IMR-90 (cell line): ENCODE measurements around the gene EPHA6. TPM values are rescaled to one million over a fixed set of nuclear protein-coding genes. Genes with fewer than 3 reads are reported as not detected.

Experiments used
- ATAC-seq: fragments of 200-7000 bp; cut with Tn5 transposase; 2 replicates; pipeline ENCODE4 v1.9.1; 2020; ENCODE audit warnings: low read depth, mild to moderate bottlenecking, moderate library complexity
- BruUV-seq: library from RNA; stranded (reverse); fragments of 400-500 nt; replicated peaks from 2 replicates; lab custom pipeline; 2021; lab: Mats Ljungman, UMichigan
- CTCF ChIA-PET: fragments of 300-600 bp; formaldehyde crosslinking; extraction: SDS; loops from one replicate; lab custom pipeline; 2021; ENCODE audit warnings: antibody characterized with exemption; lab: Yijun Ruan, JAX
- POLR2A ChIA-PET: fragments of 300-600 bp; sonication (Branson Sonifier 250); formaldehyde crosslinking; loops from one replicate; lab custom pipeline; 2022; ENCODE audit warnings: antibody characterized with exemption; ENCODE audit not compliant: unreplicated experiment; lab: Charles Lee
- DNase-seq: peaks from one replicate; pipeline ENCODE4 v3.0.0; 2013
- H2AFZ ChIP-seq: replicated peaks from 2 replicates; pipeline ENCODE3; 2013; ENCODE audit warnings: low read length, mild to moderate bottlenecking; ENCODE audit not compliant: poor library complexity
- H2AK5ac ChIP-seq: 2 replicates; pipeline ENCODE4 v1.6.1; 2013; ENCODE audit warnings: low read depth, low read length, inconsistent platforms
- H2AK9ac ChIP-seq: replicated peaks from 2 replicates; pipeline ENCODE3; 2013; ENCODE audit warnings: mild to moderate bottlenecking, low read depth, low read length, moderate library complexity; ENCODE audit not compliant: poor library complexity
- H2BK120ac ChIP-seq: 2 replicates; pipeline ENCODE4 v1.6.1; 2013; ENCODE audit warnings: low read depth, low read length, inconsistent platforms
- H2BK15ac ChIP-seq: 3 replicates; pipeline ENCODE4 v1.6.1; 2013; ENCODE audit warnings: low read depth, low read length, inconsistent platforms
- H2BK20ac ChIP-seq: 2 replicates; pipeline ENCODE4 v1.6.1; 2013; ENCODE audit warnings: low read depth, mild to moderate bottlenecking, inconsistent platforms, low read length, moderate library complexity
- H2BK5ac ChIP-seq: 2 replicates; pipeline ENCODE4 v1.6.1; 2013; ENCODE audit warnings: mild to moderate bottlenecking, low read depth, low read length, inconsistent platforms; ENCODE audit not compliant: poor library complexity, severe bottlenecking
- H3K14ac ChIP-seq: replicated peaks from 2 replicates; pipeline ENCODE4 v1.6.1; 2013; ENCODE audit warnings: low read depth, low read length, inconsistent platforms
- H3K18ac ChIP-seq: 2 replicates; pipeline ENCODE4 v1.6.1; 2013; ENCODE audit warnings: low read depth, low read length, control low read depth
- H3K23ac ChIP-seq: 2 replicates; pipeline ENCODE4 v1.6.1; 2013; ENCODE audit warnings: low read depth, low read length, inconsistent platforms
- H3K27ac ChIP-seq: 2 replicates; pipeline ENCODE4 v1.5.1; 2013; ENCODE audit warnings: mild to moderate bottlenecking, control low read depth, low read length; ENCODE audit not compliant: insufficient read depth
- H3K27me3 ChIP-seq: 2 replicates; pipeline ENCODE4 v1.6.1; 2013; ENCODE audit warnings: low read length; ENCODE audit not compliant: control insufficient read depth, insufficient read depth
- H3K36me3 ChIP-seq: 2 replicates; pipeline ENCODE4 v1.6.1; 2013; ENCODE audit warnings: low read length, mixed read lengths; ENCODE audit not compliant: control insufficient read depth, insufficient read depth
- H3K4ac ChIP-seq: 2 replicates; pipeline ENCODE4 v1.6.1; 2013; ENCODE audit warnings: low read depth, low read length, inconsistent platforms
- H3K4me1 ChIP-seq: 2 replicates; pipeline ENCODE4 v1.6.1; 2013; ENCODE audit warnings: low read length, mixed read lengths; ENCODE audit not compliant: control insufficient read depth, insufficient read depth
- H3K4me2 ChIP-seq: 2 replicates; pipeline ENCODE4 v1.6.1; 2013; ENCODE audit warnings: low read depth, mild to moderate bottlenecking, control low read depth, low read length, moderate library complexity
- H3K4me3 ChIP-seq: 2 replicates; pipeline ENCODE4 v1.5.1; 2013; ENCODE audit warnings: low read depth, mild to moderate bottlenecking, control low read depth, low read length, moderate library complexity; ENCODE audit not compliant: insufficient read depth
- H3K56ac ChIP-seq: 2 replicates; pipeline ENCODE4 v1.6.1; 2013; ENCODE audit warnings: low read length, inconsistent platforms; ENCODE audit not compliant: insufficient read depth; ENCODE audit errors: extremely low read depth
- H3K79me1 ChIP-seq, 2 experiments: 2 replicates each; pipeline ENCODE4 v1.6.1; 2013; ENCODE audit warnings: low read length in 2 of 2, inconsistent platforms in 1 of 2, low read depth in 1 of 2
- H3K9ac ChIP-seq: 2 replicates; pipeline ENCODE4 v1.6.1; 2013; ENCODE audit warnings: low read depth, low read length, control low read depth
- H3K9me1 ChIP-seq: 2 replicates; pipeline ENCODE4 v1.6.1; 2013; ENCODE audit warnings: low read length, inconsistent platforms; ENCODE audit not compliant: insufficient read depth
- H3K9me3 ChIP-seq: 2 replicates; pipeline ENCODE4 v1.6.1; 2013; ENCODE audit warnings: low read length; ENCODE audit not compliant: control insufficient read depth, insufficient read depth
- H4K20me1 ChIP-seq: 2 replicates; pipeline ENCODE4 v1.6.1; 2013; ENCODE audit warnings: low read length, inconsistent platforms; ENCODE audit not compliant: insufficient read depth
- H4K5ac ChIP-seq: 2 replicates; pipeline ENCODE4 v1.6.1; 2013; ENCODE audit warnings: mild to moderate bottlenecking, low read depth, low read length, control low read depth
- H4K8ac ChIP-seq, 2 experiments: 2 replicates each; pipeline ENCODE4 v1.6.1; 2013; ENCODE audit warnings: low read depth in 2 of 2, low read length in 2 of 2, control low read depth in 1 of 2, inconsistent platforms in 1 of 2
- H4K91ac ChIP-seq: 2 replicates; pipeline ENCODE4 v1.6.1; 2013; ENCODE audit warnings: low read depth, low read length, inconsistent platforms; ENCODE audit not compliant: insufficient read depth
- CHD1 ChIP-seq: IDR thresholded peaks from 2 replicates; pipeline ENCODE4 v1.6.1; 2012; ENCODE audit warnings: low read depth, low read length, improper control_type of control experiment
- FOS ChIP-seq: fragments of 150-350 bp; IDR thresholded peaks from 2 replicates; pipeline ENCODE4 v1.6.1; 2016; ENCODE audit warnings: low read depth, low read length
- MAFK ChIP-seq: IDR thresholded peaks from 2 replicates; pipeline ENCODE4 v1.6.1; 2012; ENCODE audit warnings: low read depth, low read length, improper control_type of control experiment
- NFE2L2 ChIP-seq: fragments of 150-350 bp; IDR thresholded peaks from 2 replicates; pipeline ENCODE4 v1.6.1; 2016; ENCODE audit warnings: low read depth, mild to moderate bottlenecking, low read length
- POLR2A ChIP-seq: IDR thresholded peaks from 2 replicates; pipeline ENCODE4 v1.6.1; 2012; ENCODE audit warnings: mild to moderate bottlenecking, low read depth, low read length
- RAD21 ChIP-seq: IDR thresholded peaks from 2 replicates; pipeline ENCODE4 v1.6.1; 2012; ENCODE audit warnings: low read length, improper control_type of control experiment
- RCOR1 ChIP-seq: IDR thresholded peaks from 2 replicates; pipeline ENCODE4 v1.6.1; 2012; ENCODE audit warnings: mild to moderate bottlenecking, low read length, improper control_type of control experiment; ENCODE audit not compliant: insufficient replicate concordance
- SMC3 ChIP-seq: fragments of 150-350 bp; IDR thresholded peaks from 2 replicates; pipeline ENCODE4 v1.6.1; 2016; ENCODE audit warnings: low read depth, mild to moderate bottlenecking, antibody characterized with exemption, low read length, moderate library complexity
- WGBS, 2 experiments: methylation state at CpG; one replicate each; pipeline versions ENCODE4 v1.1.5 to v1.1.7; 2013; ENCODE audit warnings: missing lambda C conversion rate in 2 of 2; ENCODE audit not compliant: insufficient read length in 1 of 2; ENCODE audit errors: extremely low coverage in 2 of 2; 5-methylcytosine and 5-hydroxymethylcytosine counted together
- dilution Hi-C: fragments of 300-500 bp; cut with HindIII; formaldehyde crosslinking; loops from one replicate; pipeline ENCODE4 v1.14.3; 2018; ENCODE audit warnings: low sequenced_read_pairs; ENCODE audit not compliant: unreplicated experiment
- in situ Hi-C: fragments of 300-500 bp; cut with MboI; formaldehyde crosslinking; loops from 3 replicates; pipeline ENCODE4 v1.14.3; 2019; ENCODE audit warnings: low sequenced_read_pairs, inconsistent platforms, mixed read lengths
- intact Hi-C: fragments of 100-400 bp; cut with micrococcal nuclease; formaldehyde crosslinking; loops from 2 replicates; pipeline ENCODE4 v1.10.0; 2022
- polyA plus RNA-seq, 3 experiments: library from polyadenylated mRNA; depleted of rRNA; stranded (reverse); fragments of >200 nt; gene quantifications; 2 replicates each; pipeline ENCODE4 v1.2.3, GENCODE V29; 2012; ENCODE audit warnings: low replicate concordance in 1 of 3
- total RNA-seq: library from RNA; depleted of rRNA; stranded (reverse); fragments of >200 nt; gene quantifications from 2 replicates; pipeline ENCODE4 v1.2.3, GENCODE V29; 2012
- TF ChIP-seq, protein P1 (sequence below): fragments of 150-350 bp; IDR thresholded peaks from 2 replicates; pipeline ENCODE4 v1.6.1; 2017; ENCODE audit warnings: mild to moderate bottlenecking, antibody characterized with exemption, low read length, low read depth

The EPHA6 gene
- total and polyA plus RNA-seq, 2 of the 4 experiments (the other 2 are of a cell fraction) = not detected

DNA sequence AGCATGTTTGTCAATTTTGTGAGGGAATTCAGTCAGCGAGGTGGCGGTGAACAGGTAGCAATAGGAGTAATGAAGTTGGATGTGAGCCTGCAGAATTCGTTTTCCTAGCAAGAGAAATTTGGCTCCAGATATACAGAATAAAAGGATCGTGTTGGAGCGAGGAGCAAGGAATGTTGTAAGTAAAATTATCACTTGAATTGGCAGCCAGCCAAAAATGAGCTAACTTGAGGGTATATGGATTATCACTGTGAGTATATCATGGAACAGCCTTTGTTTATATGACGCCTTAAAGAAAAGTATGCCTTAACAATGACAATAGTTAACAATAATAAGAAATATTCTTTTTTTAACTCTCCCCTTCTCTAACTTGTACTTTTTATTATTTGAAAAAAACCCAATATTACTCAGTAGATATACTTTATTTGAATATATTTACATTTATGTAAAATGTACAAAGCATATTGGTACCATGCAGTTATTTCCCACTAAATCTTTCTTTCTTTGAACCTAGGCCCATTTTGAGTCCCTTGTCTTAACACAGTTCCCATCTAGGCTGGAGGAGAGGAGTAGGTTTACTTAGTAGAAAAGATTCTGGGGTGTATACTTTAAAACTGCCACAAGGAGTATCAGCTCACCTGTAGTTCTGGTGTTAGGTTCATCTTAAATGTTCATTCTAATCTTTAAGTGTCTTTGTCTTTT, 29.3 kb downstream of the EPHA6 start:
- Histone ChIP-seq H2AFZ (no peak overlapping the region), H2BK120ac (no peak overlapping the region), H4K5ac (no peak overlapping the region), H3K27me3 (no peaks in the 10 kb centered on the region), H3K9me3 (0 out of 2 replicates have a peak, but pooled peaks cover 2% of the 10 kb centered on the region), H3K36me3 (no peaks in the 10 kb centered on the region), H2BK5ac (no peak overlapping the region), H4K91ac (no peak overlapping the region), H3K56ac (no peak overlapping the region), H3K4me1 (no peaks in the 10 kb centered on the region), H4K20me1 (no peaks in the 10 kb centered on the region), H3K4ac (no peak overlapping the region), H3K9ac (no peak overlapping the region), H2AK9ac (no peak overlapping the region), H3K18ac (no peak overlapping the region), H3K27ac (no peak overlapping the region), H3K14ac (no peak overlapping the region), H3K9me1 (no peaks in the 10 kb centered on the region), H4K8ac (no peak overlapping the region), H2BK15ac (no peak overlapping the region), H3K4me2 (no peak overlapping the region), H3K23ac (no peak overlapping the region), H2AK5ac (no peak overlapping the region), H3K4me3 (no peak overlapping the region), H2BK20ac (no peak overlapping the region), H3K79me1 (no peaks in the 10 kb centered on the region)
- intact Hi-C loops (no loop called here), in situ Hi-C loops (no loop called here), dilution Hi-C loops (no loop called here)
- no peak for TF ChIP-seq SMC3
- TF ChIP-seq RAD21 = no peak
- no peak for TF ChIP-seq FOS
- TF ChIP-seq, protein P1, sequence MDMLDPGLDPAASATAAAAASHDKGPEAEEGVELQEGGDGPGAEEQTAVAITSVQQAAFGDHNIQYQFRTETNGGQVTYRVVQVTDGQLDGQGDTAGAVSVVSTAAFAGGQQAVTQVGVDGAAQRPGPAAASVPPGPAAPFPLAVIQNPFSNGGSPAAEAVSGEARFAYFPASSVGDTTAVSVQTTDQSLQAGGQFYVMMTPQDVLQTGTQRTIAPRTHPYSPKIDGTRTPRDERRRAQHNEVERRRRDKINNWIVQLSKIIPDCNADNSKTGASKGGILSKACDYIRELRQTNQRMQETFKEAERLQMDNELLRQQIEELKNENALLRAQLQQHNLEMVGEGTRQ = no peak
- no peak for TF ChIP-seq CHD1
- TF ChIP-seq RCOR1 = no peak
- TF ChIP-seq POLR2A = no peak
- no peak for TF ChIP-seq NFE2L2
- TF ChIP-seq MAFK = no peak
- ATAC-seq (no peak), DNase-seq (no peak)
- POLR2A ChIA-PET = no interaction called here
- WGBS, 2 experiments = 30% methylated on average over 2 of the region's 6 CpGs; no CpG with 5 or more reads in 1 of the 2 experiments
- BruUV-seq = no TSS peak
- CTCF ChIA-PET = no interaction called here
